ENCODE measurements around the gene DOK5.
A peak's percentile ranks its signal among the peaks of the same experiment; 100 is the strongest.

DOK5 gene

GRCh38 chr20:54611708-54612412 is 136.5 kb downstream of the DOK5 start:
- Mint-ChIP-seq H3K27ac (no peak overlapping the region), H3K4me1 (peaks cover 35% of the 10 kb centered on the region), H3K27me3 (ENCODE audit: low read depth, poor library complexity) (no peaks in the 10 kb centered on the region), H3K4me3 (peak overlapping the region; percentile 6), H3K36me3 (ENCODE audit: low read depth) (no peaks in the 10 kb centered on the region), H3K9me3 (peaks cover 3% of the 10 kb centered on the region)
- no peak for DNase-seq
- TF ChIP-seq CTCF (IDR thresholded peaks at IDR 0.05): no peak

- Mint-ChIP-seq H3K36me3 (ENCODE audit: low read depth) (no peaks in the 10 kb centered on the region), H3K9me3 (peaks cover 7% of the 10 kb centered on the region), H3K27me3 (ENCODE audit: low read depth, poor library complexity) (no peaks in the 10 kb centered on the region), H3K4me1 (peaks cover 18% of the 10 kb centered on the region), H3K27ac (no peak overlapping the region), H3K4me3 (no peak overlapping the region)
- no peak for DNase-seq
- no peak for TF ChIP-seq CTCF (IDR thresholded peaks at IDR 0.05)
Observed at GRCh38 chr20:54618412-54618811, 143.0 kb downstream of the DOK5 start.

GRCh38 chr20:54619181-54619580 is 143.8 kb downstream of the DOK5 start:
- peaks cover 7% of the 10 kb centered on the region for H3K9me3 Mint-ChIP-seq
- no peak overlapping the region for H3K4me3 Mint-ChIP-seq
- TF ChIP-seq CTCF (IDR thresholded peaks at IDR 0.05): no peak
- H3K36me3 Mint-ChIP-seq (ENCODE audit: low read depth): no peaks in the 10 kb centered on the region
- H3K27ac Mint-ChIP-seq: no peak overlapping the region
- H3K4me1 Mint-ChIP-seq: peaks cover 24% of the 10 kb centered on the region
- no peaks in the 10 kb centered on the region for H3K27me3 Mint-ChIP-seq (ENCODE audit: low read depth, poor library complexity)
- no peak for DNase-seq

GRCh38 chr20:54619682-54620081 is 144.3 kb downstream of the DOK5 start:
- Mint-ChIP-seq H3K4me3 (no peak overlapping the region), H3K36me3 (ENCODE audit: low read depth) (no peaks in the 10 kb centered on the region), H3K9me3 (peaks cover 7% of the 10 kb centered on the region), H3K27ac (no peak overlapping the region), H3K4me1 (peaks cover 29% of the 10 kb centered on the region), H3K27me3 (ENCODE audit: low read depth, poor library complexity) (no peaks in the 10 kb centered on the region)
- DNase-seq: no peak
- TF ChIP-seq CTCF (IDR thresholded peaks at IDR 0.05): no peak

GRCh38 chr20:54620611-54621010 is 145.2 kb downstream of the DOK5 start:
- Mint-ChIP-seq H3K27ac (no peak overlapping the region), H3K36me3 (ENCODE audit: low read depth) (no peaks in the 10 kb centered on the region), H3K9me3 (peaks cover 4% of the 10 kb centered on the region), H3K4me1 (peaks cover 38% of the 10 kb centered on the region), H3K27me3 (ENCODE audit: low read depth, poor library complexity) (no peaks in the 10 kb centered on the region), H3K4me3 (no peak overlapping the region)
- TF ChIP-seq CTCF (IDR thresholded peaks at IDR 0.05): no peak
- DNase-seq: no peak
